Ishikawa (cell line): Measurements from ENCODE around the gene RAD51B.

ENCODE experiments used
- CEBPB ChIP-seq: IDR thresholded peaks from 2 replicates; pipeline ENCODE4 v1.6.1; 2012
- CREB1 ChIP-seq: IDR thresholded peaks from 2 replicates; pipeline ENCODE4 v1.6.1; 2012; ENCODE audit warnings: low read depth
- EGR1 ChIP-seq: IDR thresholded peaks from 2 replicates; pipeline ENCODE4 v1.6.1; 2012
- EP300 ChIP-seq: IDR thresholded peaks from 2 replicates; pipeline ENCODE4 v1.6.1; 2012; ENCODE audit warnings: borderline replicate concordance
- FOXM1 ChIP-seq: IDR thresholded peaks from 2 replicates; pipeline ENCODE4 v1.6.1; 2012; ENCODE audit warnings: low read depth, borderline replicate concordance
- MAX ChIP-seq: IDR thresholded peaks from 2 replicates; pipeline ENCODE4 v1.6.1; 2012
- NFIC ChIP-seq: IDR thresholded peaks from 2 replicates; pipeline ENCODE4 v1.6.1; 2012
- RAD21 ChIP-seq: IDR thresholded peaks from 2 replicates; pipeline ENCODE4 v1.6.1; 2012; ENCODE audit warnings: low read depth
- REST ChIP-seq: IDR thresholded peaks from 2 replicates; pipeline ENCODE4 v1.6.1; 2012; ENCODE audit warnings: low read depth, mild to moderate bottlenecking
- TAF1 ChIP-seq: IDR thresholded peaks from 2 replicates; pipeline ENCODE4 v1.6.1; 2012; ENCODE audit warnings: low read depth, mild to moderate bottlenecking
- TCF12 ChIP-seq: IDR thresholded peaks from 2 replicates; pipeline ENCODE4 v1.6.1; 2012; ENCODE audit warnings: low read depth
- TEAD4 ChIP-seq: IDR thresholded peaks from 2 replicates; pipeline ENCODE4 v1.6.1; 2012
- USF1 ChIP-seq: IDR thresholded peaks from 2 replicates; pipeline ENCODE4 v1.6.1; 2012
- YY1 ChIP-seq: IDR thresholded peaks from 2 replicates; pipeline ENCODE4 v1.6.1; 2012; ENCODE audit warnings: low read depth
- ZBTB7A ChIP-seq: IDR thresholded peaks from 2 replicates; pipeline ENCODE4 v1.6.1; 2012; ENCODE audit warnings: low read depth

The RAD51B gene

GRCh38 chr14:68509188-68509983, 689.8 kb downstream of the RAD51B start:
- TF ChIP-seq CEBPB (no peak), ZBTB7A (no peak), REST (no peak), USF1 (no peak), TAF1 (no peak), EP300 (no peak), EGR1 (no peak), YY1 (no peak), CREB1 (no peak), TCF12 (no peak), NFIC (no peak), FOXM1 (no peak), TEAD4 (no peak), MAX (no peak), RAD21 (no peak)

- TF ChIP-seq CREB1 (no peak), EGR1 (no peak), MAX (no peak), TCF12 (no peak), RAD21 (no peak), EP300 (no peak), YY1 (no peak), CEBPB (no peak), FOXM1 (no peak)
These were observed 690.9 kb downstream of the RAD51B start for GRCh38 chr14:68510201-68511128.

GRCh38 chr14:68511129-68512047, 691.8 kb downstream of the RAD51B start:
- TF ChIP-seq TEAD4 (no peak), RAD21 (peak; percentile 14; the same call in 1 of the 2 replicates)

GRCh38 chr14:68512088-68512487, 692.5 kb downstream of the RAD51B start:
- TF ChIP-seq EP300 (no peak), RAD21 (no peak), CREB1 (no peak), TAF1 (no peak), ZBTB7A (no peak), TCF12 (no peak), EGR1 (no peak), REST (no peak), NFIC (no peak), MAX (no peak), YY1 (no peak), TEAD4 (no peak), CEBPB (no peak), FOXM1 (no peak), USF1 (no peak)
